Activated B cell treated with CpG ODN at 0.5 μM for 24 hours (primary cell): ENCODE results near the gene IFT172. TPM values are rescaled to one million over a fixed set of nuclear protein-coding genes. Genes with fewer than 3 reads are reported as not detected.

ENCODE experiments used
- ATAC-seq: fragments of 200-7000 bp; cut with Tn5 transposase; one replicate; pipeline ENCODE4 v1.10.0; 2021; ENCODE audit warnings: low read depth, mild to moderate bottlenecking, moderate library complexity
- CTCF ChIA-PET: fragments of 350-600 bp; sonication (Branson Sonifier 250); formaldehyde crosslinking; loops from one replicate; lab custom pipeline; 2021; ENCODE audit warnings: antibody characterized with exemption; lab: Charles Lee
- POLR2A ChIA-PET: fragments of 350-600 bp; sonication (Branson Sonifier 250); formaldehyde crosslinking; loops from one replicate; lab custom pipeline; 2021; ENCODE audit warnings: antibody characterized with exemption; lab: Charles Lee
- DNase-seq: peaks from one replicate; pipeline ENCODE4 v3.0.0; 2022
- H3K27ac Mint-ChIP-seq: one replicate; pipeline ENCODE4 v1.8.0; 2020; ENCODE audit warnings: mixed read lengths
- H3K27me3 Mint-ChIP-seq: one replicate; pipeline ENCODE4 v1.8.0; 2021; ENCODE audit warnings: mixed read lengths
- H3K36me3 Mint-ChIP-seq: one replicate; pipeline ENCODE4 v1.8.0; 2021; ENCODE audit warnings: low read depth, mixed read lengths
- H3K4me1 Mint-ChIP-seq: one replicate; pipeline ENCODE4 v1.8.0; 2021; ENCODE audit warnings: mixed read lengths
- H3K4me3 Mint-ChIP-seq: one replicate; pipeline ENCODE4 v1.8.0; 2020; ENCODE audit warnings: mild to moderate bottlenecking, mixed read lengths
- H3K9me3 Mint-ChIP-seq: one replicate; pipeline ENCODE4 v1.8.0; 2020; ENCODE audit warnings: mixed read lengths
- CTCF ChIP-seq: fragments of 200-600 bp; IDR thresholded peaks from one replicate; pipeline ENCODE4 v1.8.0; 2022; ENCODE audit warnings: antibody characterized with exemption, mild to moderate bottlenecking
- intact Hi-C: fragments of 100-400 bp; cut with micrococcal nuclease; formaldehyde crosslinking; loops from one replicate; pipeline ENCODE4 v1.15.1; 2024
- total RNA-seq: library from RNA; stranded (reverse); gene quantifications from 2 replicates; pipeline ENCODE4 v1.2.3, GENCODE V29; 2022

The IFT172 gene
- total RNA-seq, 1 donor from 2014 or later: 14.4 TPM

GRCh38 chr2:27408601-27409320 lies 80.8 kb downstream of the IFT172 start:
- peak; percentile 10 for ATAC-seq
- DNase-seq: no peak
- H3K27me3 Mint-ChIP-seq: no peaks in the 10 kb centered on the region
- H3K4me3 Mint-ChIP-seq: peak overlapping the region; percentile 87
- peaks cover 33% of the 10 kb centered on the region for H3K4me1 Mint-ChIP-seq
- ChIA-PET CTCF (no interaction called here), POLR2A (interaction anchor here (0.6 to 4.2 kb wide), 15 partner anchors 8 to 358 kb away, joined by 3 to 58 read pairs (median 7); partner anchors contain the start of genes AGBL5, CCDC121, EIF2B4 and GPN1)
- intact Hi-C loops: loop anchor here (1.0 to 10.0 kb wide), 9 partner anchors 20 to 255 kb away; partner anchors contain the start of genes CCDC121, EIF2B4, GPN1 and GTF3C2
- peaks cover 23% of the 10 kb centered on the region for H3K36me3 Mint-ChIP-seq
- peak overlapping the region; percentile 77 for H3K27ac Mint-ChIP-seq
- no peaks in the 10 kb centered on the region for H3K9me3 Mint-ChIP-seq
- no peak for TF ChIP-seq CTCF

GRCh38 chr2:27407798-27408491 lies 81.6 kb downstream of the IFT172 start:
- peak overlapping the region; percentile 59 for H3K27ac Mint-ChIP-seq
- TF ChIP-seq CTCF: no peak
- intact Hi-C loops: loop anchor here (10.0 kb wide), 1 partner anchor 217 kb away; the partner anchor contains the start of genes CCDC121 and GPN1
- no peak for ATAC-seq
- no peak for DNase-seq
- POLR2A ChIA-PET: interaction anchor here (0.6 to 4.2 kb wide), 7 partner anchors 21 to 356 kb away, joined by 4 to 58 read pairs (median 10); partner anchors contain the start of genes AGBL5, EIF2B4, NRBP1 and SLC4A1AP
- peaks cover 33% of the 10 kb centered on the region for H3K4me1 Mint-ChIP-seq
- H3K9me3 Mint-ChIP-seq: no peaks in the 10 kb centered on the region
- CTCF ChIA-PET: no interaction called here
- H3K27me3 Mint-ChIP-seq: no peaks in the 10 kb centered on the region
- peak overlapping the region; percentile 87 for H3K4me3 Mint-ChIP-seq
- H3K36me3 Mint-ChIP-seq: peaks cover 23% of the 10 kb centered on the region

GRCh38 chr2:27400348-27401135 lies 89.0 kb downstream of the IFT172 start:
- no peak for ATAC-seq
- Mint-ChIP-seq H3K27ac (no peak overlapping the region), H3K4me3 (no peak overlapping the region), H3K4me1 (peaks cover 20% of the 10 kb centered on the region), H3K9me3 (peaks cover 2% of the 10 kb centered on the region), H3K36me3 (peaks cover 22% of the 10 kb centered on the region), H3K27me3 (no peaks in the 10 kb centered on the region)
- CTCF ChIA-PET: no interaction called here
- TF ChIP-seq CTCF: no peak
- POLR2A ChIA-PET: interaction anchor here (0.7 kb wide), 1 partner anchor 9 kb away, joined by 3 read pairs; the partner anchor contains the start of gene PPM1G
- intact Hi-C loops: loop anchor here (10.0 kb wide), 1 partner anchor 224 kb away; the partner anchor contains the start of genes CCDC121 and GPN1
- no peak for DNase-seq

- ATAC-seq: no peak
- Mint-ChIP-seq H3K36me3 (peaks cover 15% of the 10 kb centered on the region), H3K27me3 (no peaks in the 10 kb centered on the region), H3K4me1 (peaks cover 19% of the 10 kb centered on the region), H3K4me3 (no peak overlapping the region), H3K27ac (no peak overlapping the region), H3K9me3 (peaks cover 2% of the 10 kb centered on the region)
- DNase-seq: no peak
- intact Hi-C loops: no loop called here
- ChIA-PET CTCF (no interaction called here), POLR2A (no interaction called here)
- no peak for TF ChIP-seq CTCF
Observed at GRCh38 chr2:27398962-27399361, 90.6 kb downstream of the IFT172 start.

Other genes starting within 250 kb of the IFT172 start
- gene SLC30A3, start 226.7 kb downstream of the IFT172 start, total RNA-seq: 0.12 and 0.27 TPM in 2 replicates
- not detected in 2 replicates for gene DNAJC5G, start 214.3 kb downstream of the IFT172 start, total RNA-seq
- gene TRIM54, start 207.3 kb downstream of the IFT172 start, total RNA-seq: not detected in 2 replicates
- gene UCN, start 181.3 kb downstream of the IFT172 start, total RNA-seq: 1.0 and 1.2 TPM in 2 replicates
- 78.1 and 98.3 TPM in 2 replicates for gene MPV17, start 166.6 kb downstream of the IFT172 start, total RNA-seq
- 91.7 and 119 TPM in 2 replicates for gene GTF3C2, start 133.0 kb downstream of the IFT172 start, total RNA-seq
- gene EIF2B4, start 119.4 kb downstream of the IFT172 start, total RNA-seq: 43.3 and 49.9 TPM in 2 replicates
- gene SNX17, start 119.1 kb downstream of the IFT172 start, total RNA-seq: 124 and 128 TPM in 2 replicates
- 30.1 and 32.8 TPM in 2 replicates for gene ZNF513, start 109.0 kb downstream of the IFT172 start, total RNA-seq
- 74.7 and 75.2 TPM in 2 replicates for gene PPM1G, start 80.2 kb downstream of the IFT172 start, total RNA-seq
- gene NRBP1, start 61.1 kb downstream of the IFT172 start, total RNA-seq: 78.9 and 82.3 TPM in 2 replicates
- 6.3 and 10.0 TPM in 2 replicates for gene KRTCAP3, start 47.4 kb downstream of the IFT172 start, total RNA-seq
- gene FNDC4, start 5.5 kb upstream of the IFT172 start, total RNA-seq: not detected in 2 replicates
- gene GCKR, start 7.1 kb upstream of the IFT172 start, total RNA-seq: not detected in 2 replicates
- gene ZNF512, start 93.3 kb upstream of the IFT172 start, total RNA-seq: 45.4 and 48.7 TPM in 2 replicates
- 0.69 and 0.71 TPM in 2 replicates for gene CCDC121, start 139.3 kb upstream of the IFT172 start, total RNA-seq
- gene GPN1, start 139.3 kb upstream of the IFT172 start, total RNA-seq: 36.9 and 39.3 TPM in 2 replicates
- gene SUPT7L, start 173.9 kb upstream of the IFT172 start, total RNA-seq: 28.1 and 30.9 TPM in 2 replicates
- 21.4 and 22.0 TPM in 2 replicates for gene SLC4A1AP, start 174.1 kb upstream of the IFT172 start, total RNA-seq